ENCODE measurements around the gene DGKH.
"Not testable (repeated sequence)": the region's sequence is repeated elsewhere in the genome, so short reads cannot be mapped to it uniquely, and the experiment has no call there.

DGKH gene

DNA sequence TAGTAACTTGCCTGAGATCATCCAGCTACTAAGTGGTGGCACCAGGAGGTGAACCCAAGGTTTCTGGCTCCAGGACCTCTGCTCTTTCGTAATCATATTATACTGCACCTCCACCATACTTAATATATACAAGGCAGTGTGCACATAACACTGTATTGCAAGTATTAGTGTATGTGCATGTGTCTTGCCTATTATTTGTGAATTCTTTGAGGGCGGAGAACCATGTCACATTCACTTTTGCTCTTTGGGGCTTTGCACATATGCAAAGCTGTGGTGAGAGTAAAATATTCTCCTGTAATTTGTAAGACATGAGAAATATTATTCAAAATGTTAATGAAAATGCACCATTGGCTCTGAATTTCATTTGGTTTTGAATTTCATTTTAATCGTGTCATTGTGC, 78.6 kb downstream of the DGKH start:
- Histone ChIP-seq H3K9ac (no peak overlapping the region), H3K4me1 (no peaks in the 10 kb centered on the region), H3K9me3 (ENCODE audit: control insufficient read depth, low read length) (no peaks in the 10 kb centered on the region), H2AFZ (no peak overlapping the region), H3K27ac (no peak overlapping the region), H3K36me3 (ENCODE audit: control insufficient read depth, insufficient read depth, low read length) (no peaks in the 10 kb centered on the region), H3K4me2 (ENCODE audit: low read length) (no peak overlapping the region), H3K4me3 (ENCODE audit: low read depth, low read length) (no peak overlapping the region), H3K27me3 (ENCODE audit: control insufficient read depth, insufficient read depth, low read length) (no peaks in the 10 kb centered on the region), H3K79me2 (no peaks in the 10 kb centered on the region)
- no peak for TF ChIP-seq CTCF (IDR thresholded peaks at IDR 0.05)

DNA sequence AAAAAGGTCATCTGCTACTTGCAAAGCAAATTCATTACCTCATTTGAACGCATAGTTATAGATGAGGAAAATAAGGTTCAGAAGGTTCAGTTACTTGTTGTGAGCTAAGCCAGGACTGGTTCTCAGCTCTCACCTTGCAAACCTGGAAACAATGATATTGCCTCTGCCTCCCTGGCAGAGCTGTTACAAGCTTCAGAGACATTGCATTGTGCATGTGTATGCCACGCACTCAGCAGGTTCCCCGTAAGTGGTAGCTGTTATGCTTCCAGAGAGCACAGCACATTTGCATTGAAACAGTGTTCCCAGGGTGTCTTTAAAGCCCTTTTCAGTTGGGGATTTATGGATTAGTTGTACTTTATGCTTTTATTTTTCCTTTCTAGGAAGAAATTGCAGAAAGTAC, 80.6 kb downstream of the DGKH start:
- no peaks in the 10 kb centered on the region for H3K79me2 ChIP-seq
- H3K4me2 ChIP-seq (ENCODE audit: low read length): no peak overlapping the region
- H3K4me3 ChIP-seq (ENCODE audit: low read depth, low read length): no peak overlapping the region
- H2AFZ ChIP-seq: no peak overlapping the region
- H3K27ac ChIP-seq: no peak overlapping the region
- H3K4me1 ChIP-seq: no peaks in the 10 kb centered on the region
- no peaks in the 10 kb centered on the region for H3K27me3 ChIP-seq (ENCODE audit: control insufficient read depth, insufficient read depth, low read length)
- H3K9ac ChIP-seq: no peak overlapping the region
- TF ChIP-seq CTCF (IDR thresholded peaks at IDR 0.05): no peak
- no peaks in the 10 kb centered on the region for H3K36me3 ChIP-seq (ENCODE audit: control insufficient read depth, insufficient read depth, low read length)
- H3K9me3 ChIP-seq (ENCODE audit: control insufficient read depth, low read length): no peaks in the 10 kb centered on the region

DNA sequence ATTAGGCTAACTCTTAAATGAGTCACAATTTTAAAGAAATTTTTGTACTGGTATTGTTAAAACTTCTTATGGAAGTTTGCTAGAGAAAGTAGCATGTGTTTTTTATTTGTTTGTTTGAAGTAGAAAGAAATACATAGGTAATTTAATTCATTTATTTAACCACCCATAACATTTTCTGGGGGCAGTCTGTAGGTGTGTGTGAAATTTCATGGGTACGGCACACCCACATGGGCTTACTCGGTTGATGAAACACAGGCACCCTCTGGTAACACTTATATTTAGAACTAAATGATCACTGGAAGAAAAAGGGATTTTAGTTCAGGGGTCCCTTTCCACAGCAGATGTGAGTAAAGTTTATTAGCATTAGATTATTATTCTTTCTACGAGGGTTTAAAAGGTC, 88.1 kb downstream of the DGKH start:
- H3K9ac ChIP-seq: no peak overlapping the region
- H3K36me3 ChIP-seq (ENCODE audit: control insufficient read depth, insufficient read depth, low read length): no peaks in the 10 kb centered on the region
- no peak overlapping the region for H2AFZ ChIP-seq
- no peak overlapping the region for H3K4me3 ChIP-seq (ENCODE audit: low read depth, low read length)
- no peaks in the 10 kb centered on the region for H3K79me2 ChIP-seq
- H3K27me3 ChIP-seq (ENCODE audit: control insufficient read depth, insufficient read depth, low read length): no peaks in the 10 kb centered on the region
- H3K4me1 ChIP-seq: no peaks in the 10 kb centered on the region
- no peak overlapping the region for H3K27ac ChIP-seq
- H3K9me3 ChIP-seq (ENCODE audit: control insufficient read depth, low read length): no peaks in the 10 kb centered on the region
- no peak for TF ChIP-seq CTCF (IDR thresholded peaks at IDR 0.05)
- no peak overlapping the region for H3K4me2 ChIP-seq (ENCODE audit: low read length)

GRCh38 chr13:42137856-42138537, 89.5 kb downstream of the DGKH start:
- no peaks in the 10 kb centered on the region for H3K79me2 ChIP-seq
- H3K9me3 ChIP-seq (ENCODE audit: control insufficient read depth, low read length): no peaks in the 10 kb centered on the region
- no peak for TF ChIP-seq CTCF (IDR thresholded peaks at IDR 0.05)
- no peak overlapping the region for H2AFZ ChIP-seq
- H3K4me3 ChIP-seq (ENCODE audit: low read depth, low read length): no peak overlapping the region
- H3K27ac ChIP-seq: no peak overlapping the region
- H3K9ac ChIP-seq: no peak overlapping the region
- H3K4me1 ChIP-seq: no peaks in the 10 kb centered on the region
- H3K36me3 ChIP-seq (ENCODE audit: control insufficient read depth, insufficient read depth, low read length): no peaks in the 10 kb centered on the region
- no peak overlapping the region for H3K4me2 ChIP-seq (ENCODE audit: low read length)
- H3K27me3 ChIP-seq (ENCODE audit: control insufficient read depth, insufficient read depth, low read length): no peaks in the 10 kb centered on the region

- Histone ChIP-seq H3K27ac (no peak overlapping the region), H3K36me3 (ENCODE audit: control insufficient read depth, insufficient read depth, low read length) (no peaks in the 10 kb centered on the region), H3K79me2 (no peaks in the 10 kb centered on the region), H3K4me1 (no peaks in the 10 kb centered on the region), H3K4me3 (ENCODE audit: low read depth, low read length) (no peak overlapping the region), H3K4me2 (ENCODE audit: low read length) (no peak overlapping the region), H3K27me3 (ENCODE audit: control insufficient read depth, insufficient read depth, low read length) (no peaks in the 10 kb centered on the region), H3K9me3 (ENCODE audit: control insufficient read depth, low read length) (no peaks in the 10 kb centered on the region), H3K9ac (no peak overlapping the region), H2AFZ (no peak overlapping the region)
- TF ChIP-seq CTCF (IDR thresholded peaks at IDR 0.05): no peak
Measured at GRCh38 chr13:42140494-42140893, 92.0 kb downstream of the DGKH start.

- H3K36me3 ChIP-seq (ENCODE audit: control insufficient read depth, insufficient read depth, low read length); H3K4me2 ChIP-seq (ENCODE audit: low read length); H3K27ac ChIP-seq; H3K27me3 ChIP-seq (ENCODE audit: control insufficient read depth, insufficient read depth, low read length); H3K9me3 ChIP-seq (ENCODE audit: control insufficient read depth, low read length); H3K4me3 ChIP-seq (ENCODE audit: low read depth, low read length); H3K9ac ChIP-seq; H3K4me1 ChIP-seq; H2AFZ ChIP-seq; H3K79me2 ChIP-seq: not testable (repeated sequence)
Measured at GRCh38 chr13:42141052-42141451, 92.6 kb downstream of the DGKH start.

All from parathyroid adenoma (tissue), 2 donors.